HG03175 (cell line): ENCODE results near the gene CENPO.

Source experiments
- ATAC-seq: cut with Tn5 transposase; IDR thresholded peaks from one replicate; pipeline ENCODE4 v1.9.1; 2021; ENCODE audit warnings: mild to moderate bottlenecking, moderate library complexity; ENCODE audit not compliant: unreplicated experiment

CENPO gene

DNA sequence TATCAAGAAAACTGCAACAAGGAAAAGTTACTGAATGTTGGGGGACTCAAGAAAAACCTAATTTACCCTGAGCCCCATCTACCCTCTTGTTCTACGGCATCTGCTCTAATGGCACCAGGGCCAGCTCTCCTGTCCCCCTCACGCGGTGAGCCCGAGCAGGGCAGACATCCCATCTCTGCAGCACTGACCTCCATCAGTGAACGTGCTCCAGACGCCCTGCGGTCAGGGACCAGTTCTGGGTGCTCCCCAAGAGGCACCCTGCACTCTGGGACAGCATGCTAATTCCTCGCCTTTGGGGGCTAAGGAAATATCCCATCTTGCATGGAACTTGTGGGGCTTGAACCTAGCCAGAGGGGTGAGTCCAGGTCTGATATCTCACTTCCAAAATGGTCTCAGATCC lies 43.0 kb downstream of the CENPO start:
- ATAC-seq, result no peak

DNA sequence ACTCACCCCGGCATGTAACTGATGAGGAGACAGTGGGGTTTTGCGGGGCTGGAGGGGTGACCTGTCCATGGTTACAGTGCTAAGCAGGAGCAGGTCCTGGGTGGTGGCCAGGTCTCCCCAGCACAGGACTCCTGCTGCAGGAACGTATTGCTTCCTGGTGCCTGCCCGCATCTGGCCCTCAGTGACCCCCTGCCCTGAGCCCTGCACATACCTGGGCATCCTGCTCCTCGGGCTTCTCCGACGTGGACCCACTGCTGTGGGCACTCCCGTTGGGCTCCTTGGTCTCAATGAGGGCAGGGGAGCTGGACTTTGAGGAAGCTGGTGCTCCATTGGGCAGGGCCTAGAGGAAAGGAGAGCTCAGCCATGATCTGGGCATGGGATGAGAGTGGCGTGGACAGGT lies 43.5 kb downstream of the CENPO start:
- no peak for ATAC-seq

DNA sequence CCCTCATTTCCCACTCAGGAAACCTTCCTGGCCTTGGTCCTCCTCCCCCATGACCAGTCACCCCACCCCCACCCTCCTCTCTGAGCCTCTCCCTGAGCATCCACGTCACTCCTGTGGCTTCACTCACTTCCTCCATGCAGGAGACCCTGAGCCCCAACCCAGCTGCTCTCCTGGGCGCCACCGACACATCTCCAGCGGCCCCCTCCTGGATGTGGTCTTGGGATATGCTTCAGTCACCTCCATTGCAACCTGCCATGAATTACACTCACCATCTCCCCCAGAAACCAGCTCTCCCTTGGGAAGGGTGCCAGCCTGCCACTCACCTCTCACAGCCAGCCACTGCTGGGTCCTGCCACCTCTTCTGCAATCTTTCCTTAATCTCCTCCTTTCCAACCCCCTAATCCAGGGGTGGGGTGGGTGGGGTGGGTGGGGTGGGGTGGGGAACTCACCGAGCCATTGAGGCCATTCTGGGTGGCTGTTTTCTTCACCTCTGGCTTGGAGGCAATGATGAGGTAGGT lies 44.8 kb downstream of the CENPO start:
- no peak for ATAC-seq

DNA sequence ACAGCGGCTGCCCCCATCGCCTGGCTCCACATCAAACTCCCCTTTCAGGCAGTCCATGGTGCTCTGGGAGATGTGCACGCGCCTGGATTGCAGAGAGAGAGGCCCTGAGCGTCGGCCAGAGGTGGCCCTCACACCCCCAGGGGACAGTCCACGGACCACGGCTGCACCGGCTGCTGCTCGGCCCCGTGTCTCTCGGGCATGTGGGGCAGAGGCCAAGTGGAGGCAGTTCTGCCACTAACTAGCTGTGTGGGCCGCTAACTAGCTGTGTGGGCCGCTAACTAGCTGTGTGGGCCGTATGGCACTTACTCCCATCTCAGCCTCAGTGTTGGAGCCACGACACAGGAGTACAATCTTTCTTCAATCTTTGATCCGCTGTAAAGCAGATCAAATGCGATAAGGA lies 45.3 kb downstream of the CENPO start:
- no peak for ATAC-seq

DNA sequence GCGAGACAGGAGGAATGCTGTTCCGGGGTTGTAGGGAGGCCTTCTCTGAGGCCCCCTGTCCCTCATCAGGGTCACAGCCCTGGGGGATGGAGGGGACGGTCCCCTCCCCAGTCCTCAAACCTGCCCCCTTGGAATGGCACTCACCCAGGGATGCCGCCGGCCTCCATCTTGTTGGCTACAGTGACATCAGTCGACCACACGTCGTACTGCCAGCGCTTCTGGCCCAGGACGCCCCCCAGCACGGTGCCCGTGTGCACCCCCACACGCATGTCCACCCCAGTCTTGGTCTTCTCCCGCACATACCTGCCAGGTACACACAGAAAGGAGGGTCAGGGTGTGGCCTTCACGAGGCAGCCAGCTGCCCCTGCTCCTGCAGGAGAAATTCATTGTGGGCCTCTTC lies 46.5 kb downstream of the CENPO start:
- no peak for ATAC-seq

DNA sequence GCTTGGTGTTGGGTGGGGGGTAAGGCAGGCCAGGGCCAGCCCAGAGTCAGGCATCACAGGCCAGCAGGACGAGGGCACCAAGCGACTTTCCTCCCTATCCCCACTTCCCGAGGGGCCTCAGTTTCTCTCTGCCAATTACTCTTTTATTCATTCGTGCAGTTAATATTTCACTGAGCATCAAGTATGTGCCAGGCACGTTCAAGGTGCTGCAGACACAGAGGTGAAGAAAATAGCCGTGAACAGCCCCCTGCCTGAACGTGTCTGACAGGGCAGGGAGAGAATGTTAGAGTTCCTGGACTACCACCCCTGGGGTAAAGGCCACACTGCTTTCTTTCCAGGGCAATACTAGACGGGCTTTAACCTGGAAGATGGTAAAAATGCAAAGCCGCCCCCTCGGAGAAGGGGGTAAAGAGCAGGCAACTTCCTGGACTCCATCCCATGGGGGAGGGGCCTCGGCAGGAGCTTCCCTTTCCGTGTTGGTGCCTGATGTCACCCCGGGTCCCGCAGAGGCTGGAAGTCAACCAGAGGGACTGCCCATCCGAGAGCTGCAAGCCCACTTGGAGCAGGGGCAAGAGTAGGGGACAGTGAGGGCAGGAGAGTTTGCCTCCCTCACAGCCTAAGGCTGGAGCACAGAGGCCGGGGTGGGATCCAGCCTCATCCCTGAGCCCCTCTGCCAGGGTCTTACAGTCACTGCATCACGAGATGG lies 47.1 kb downstream of the CENPO start:
- ATAC-seq, result no peak

DNA sequence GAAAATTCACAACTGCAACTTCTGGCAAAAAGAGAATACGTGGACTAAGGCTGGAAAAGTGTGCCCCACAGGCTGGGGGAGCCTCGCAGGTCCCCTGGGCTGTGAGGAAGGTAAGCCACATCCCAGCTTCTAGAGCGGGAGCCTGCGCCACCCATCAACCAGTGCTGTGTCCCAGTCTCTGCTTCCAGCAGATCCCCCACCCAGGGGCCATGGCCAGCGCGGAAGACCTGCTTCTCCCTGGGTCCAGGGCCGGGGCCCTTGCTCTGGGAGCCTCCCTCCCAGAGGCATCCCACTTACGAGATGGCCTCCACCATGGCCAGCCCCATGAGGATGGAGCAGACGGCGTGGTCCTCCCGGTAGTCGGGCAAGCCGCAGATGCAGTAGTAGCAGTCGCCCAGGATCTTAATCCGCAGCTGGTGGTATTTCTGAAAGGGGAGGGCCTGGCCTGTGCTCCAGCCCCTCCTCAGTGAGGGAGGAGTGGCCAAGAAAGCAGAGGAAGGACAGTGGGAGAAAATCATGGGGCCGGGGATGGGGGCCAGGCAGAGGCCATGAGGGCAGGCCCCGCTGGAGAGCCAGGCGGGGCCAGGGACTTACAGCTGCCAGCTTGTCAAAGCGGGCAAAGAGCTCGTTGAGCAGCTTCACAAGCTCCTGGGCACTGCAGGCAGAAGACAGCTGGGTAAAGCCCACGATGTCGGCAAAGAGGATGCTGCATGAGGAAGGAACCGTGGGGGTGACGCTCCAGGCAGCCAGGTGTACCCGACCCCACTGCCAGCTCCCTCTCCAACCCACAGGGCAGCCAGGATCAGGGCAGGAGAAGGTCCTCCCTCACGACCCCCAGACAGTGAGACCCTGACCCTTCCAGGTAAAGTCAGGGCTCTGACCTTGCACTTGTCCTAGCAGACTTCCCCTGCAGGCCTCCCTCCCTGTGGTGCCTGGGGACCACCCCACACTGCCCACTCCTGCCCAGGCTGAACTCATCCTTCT lies 48.0 kb downstream of the CENPO start:
- ATAC-seq, result no peak

DNA sequence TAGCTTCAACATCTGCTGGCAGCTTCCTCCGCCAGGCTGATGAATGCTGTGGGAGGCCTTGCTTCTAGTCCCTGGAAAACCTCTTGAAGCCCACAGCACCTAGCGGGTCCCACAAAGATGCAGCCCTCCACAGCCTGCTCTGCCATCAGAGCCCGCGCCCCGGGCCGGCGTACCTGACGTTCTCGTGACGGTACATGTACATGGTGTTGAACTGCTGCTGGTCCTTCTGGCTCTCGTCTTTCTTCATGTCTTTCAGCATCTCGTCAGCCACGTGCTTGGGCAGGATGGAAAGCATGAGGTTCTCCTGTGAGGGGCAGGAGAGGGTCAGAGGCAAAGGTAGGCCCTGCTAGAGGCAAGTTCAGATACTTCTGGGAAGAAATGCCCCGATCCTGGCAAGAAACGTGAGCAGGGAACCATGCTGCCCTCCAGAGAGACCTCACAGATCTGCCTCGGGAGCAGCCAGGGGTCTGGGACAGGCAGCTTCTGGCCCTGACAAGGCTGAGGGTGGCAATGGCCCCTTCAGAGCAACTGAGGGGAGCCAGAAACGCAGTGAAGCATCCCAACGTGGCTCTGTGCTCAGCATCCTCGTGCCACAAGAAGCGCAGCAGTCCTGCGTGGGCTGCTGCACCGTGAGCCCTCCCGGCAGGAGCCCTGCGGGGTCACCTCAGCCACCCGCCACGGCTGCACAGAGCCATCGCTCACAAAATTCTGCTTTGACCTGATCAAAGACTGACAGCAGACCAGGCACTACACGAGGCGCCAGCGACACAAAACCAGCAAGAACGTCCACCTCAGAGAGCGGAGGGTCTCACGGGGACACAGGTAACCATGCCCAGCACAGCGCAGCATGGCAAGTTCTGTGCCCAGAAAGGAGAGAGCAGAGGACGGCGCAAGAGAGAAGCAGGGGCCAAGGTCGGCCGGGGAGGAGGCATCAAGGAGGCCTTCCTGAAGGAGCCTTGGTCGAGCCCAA lies 49.1 kb downstream of the CENPO start:
- ATAC-seq, result no peak

DNA sequence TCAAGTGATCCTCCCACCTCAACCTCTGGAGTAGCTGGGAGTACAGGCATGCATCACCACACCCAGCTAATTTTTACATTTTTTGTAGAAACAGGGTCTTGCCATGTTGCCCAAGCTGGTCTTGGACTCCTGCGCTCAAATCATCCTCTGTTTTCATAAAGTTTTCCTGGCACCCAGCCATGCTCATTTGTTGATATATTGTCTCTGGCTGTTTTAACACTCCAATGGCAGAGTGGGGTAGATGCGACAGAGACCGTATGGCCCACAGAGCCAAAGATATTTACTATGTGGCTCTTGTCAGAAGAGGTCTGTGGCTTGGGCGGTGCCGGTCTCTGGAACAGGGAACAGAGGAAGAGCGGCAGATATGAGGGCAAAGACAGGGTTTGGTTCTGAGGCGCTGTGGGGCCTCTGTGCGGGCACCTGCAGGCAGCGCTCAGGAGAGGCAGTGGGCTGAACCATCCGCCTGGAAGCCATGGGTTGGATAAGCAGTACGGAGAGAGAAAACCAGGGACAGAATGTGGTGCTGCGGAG lies 50.2 kb downstream of the CENPO start:
- ATAC-seq, result no peak

DNA sequence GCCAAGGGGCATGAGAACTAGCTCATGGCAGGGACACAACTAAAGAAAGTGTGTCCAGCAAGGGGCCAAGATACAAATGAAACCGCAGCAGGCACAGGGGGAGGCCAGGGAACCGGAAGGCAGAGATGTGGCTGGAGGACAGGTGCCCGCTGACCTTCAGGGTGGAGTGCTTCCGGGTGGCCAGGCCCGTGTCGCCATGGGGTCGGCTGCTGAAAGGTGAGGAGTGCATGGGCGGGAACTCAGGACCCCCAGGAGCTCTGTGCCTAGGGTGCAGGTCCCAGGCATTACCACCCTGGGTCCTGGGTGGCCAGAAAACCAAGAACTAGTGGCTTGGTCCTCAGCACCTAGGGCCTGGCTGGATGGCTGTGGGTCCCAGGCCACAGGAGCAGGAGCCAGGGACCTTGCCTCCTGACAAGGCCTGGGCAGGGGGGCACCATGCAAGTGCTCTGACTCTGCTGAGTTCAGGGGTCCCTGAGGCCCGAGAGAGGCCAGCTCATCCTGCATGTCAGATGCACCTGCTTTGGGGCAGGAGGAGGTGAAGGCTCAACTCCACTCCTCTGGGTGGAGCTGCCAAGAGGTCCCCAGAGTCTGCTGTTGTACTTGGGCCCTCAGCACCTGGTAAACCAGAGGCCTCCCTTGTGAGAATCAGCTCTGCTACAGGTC lies 50.9 kb downstream of the CENPO start:
- no peak for ATAC-seq

DNA sequence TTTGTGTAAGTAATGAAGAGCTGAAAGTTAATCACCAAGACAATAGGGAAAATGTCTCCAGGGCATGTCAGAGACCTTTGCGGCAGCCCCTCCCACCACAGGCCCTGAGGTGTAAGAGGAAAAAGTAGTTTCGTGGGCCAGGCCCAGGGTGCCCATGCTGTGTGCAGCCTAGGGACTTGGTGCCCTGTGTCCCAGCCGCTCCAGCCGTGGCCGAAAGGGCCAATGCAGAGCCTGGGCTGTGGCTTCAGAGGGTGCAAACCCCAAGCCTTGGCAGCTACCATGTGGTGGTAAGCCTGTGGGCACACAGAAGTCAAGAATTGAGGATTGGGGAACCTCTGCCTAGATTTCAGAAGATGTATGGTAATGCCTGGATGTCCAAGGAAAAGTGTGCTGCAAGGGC lies 52.5 kb downstream of the CENPO start:
- no peak for ATAC-seq

DNA sequence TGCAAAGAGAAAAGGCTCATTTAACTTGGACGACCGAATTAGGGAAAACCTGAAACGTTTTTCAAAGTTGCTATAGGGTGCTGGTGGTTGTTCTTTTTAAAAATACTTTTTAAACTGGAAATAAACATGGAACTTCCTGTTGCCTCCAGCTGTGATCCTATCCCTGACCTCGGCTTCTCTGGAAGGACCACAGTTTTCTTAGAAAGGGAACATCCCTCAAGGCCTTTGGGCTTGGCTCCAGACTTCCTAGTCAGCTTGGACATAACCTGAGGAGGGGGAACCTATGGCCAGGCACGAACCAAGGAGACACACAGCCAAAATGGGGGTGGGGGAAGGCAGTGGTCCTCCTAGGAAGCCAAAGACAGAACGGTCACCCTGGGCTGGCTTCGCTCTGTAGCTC lies 57.7 kb downstream of the CENPO start:
- no peak for ATAC-seq

DNA sequence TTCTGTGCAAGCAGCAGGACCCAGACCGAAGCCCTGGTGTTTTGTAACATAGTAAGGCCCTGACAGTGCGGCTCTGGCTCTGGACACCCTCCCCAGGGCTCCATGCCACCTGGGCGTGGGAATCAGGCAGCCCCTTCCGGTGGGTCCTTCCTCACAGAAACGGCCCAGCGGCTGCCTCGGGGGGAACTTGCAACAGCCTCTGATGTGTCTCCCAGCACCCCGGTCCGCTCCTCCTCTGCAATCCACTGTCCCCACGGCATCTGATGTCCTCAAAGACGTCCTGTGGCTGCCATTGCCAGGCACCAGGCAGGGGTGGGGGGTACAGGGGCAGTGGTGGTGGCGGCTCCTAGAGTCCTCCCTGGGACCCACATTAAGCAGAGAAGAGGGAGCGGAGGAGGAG lies 58.8 kb downstream of the CENPO start:
- ATAC-seq, result no peak

DNA sequence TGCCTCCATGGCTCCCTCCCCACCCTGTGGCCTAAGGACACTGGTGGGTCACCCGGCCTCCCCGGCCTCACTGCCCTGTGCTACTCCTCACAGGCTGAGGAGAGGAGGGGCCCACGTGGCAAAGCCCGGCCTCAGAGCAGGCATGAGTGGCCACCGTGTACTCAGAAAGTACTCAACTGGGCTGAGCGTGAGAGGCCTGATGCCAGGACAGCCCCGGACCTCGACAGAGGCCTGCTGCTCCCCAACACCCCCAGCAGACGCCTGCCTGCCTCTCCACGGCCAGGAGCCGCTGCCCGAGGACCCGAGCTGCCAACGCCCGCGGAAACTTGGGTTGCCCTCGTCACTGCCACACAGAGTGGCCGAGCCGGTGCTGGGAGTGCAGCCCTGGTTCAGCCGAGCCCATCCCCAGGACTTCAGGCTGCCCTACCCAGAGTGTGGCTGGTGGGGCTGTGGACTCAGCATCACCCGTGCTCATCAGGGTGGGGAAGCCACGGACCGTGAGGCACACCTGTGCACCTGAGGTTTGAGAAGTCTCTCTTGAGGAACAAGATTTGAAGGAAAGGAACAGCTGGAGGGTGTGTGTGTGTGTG lies 59.3 kb downstream of the CENPO start:
- ATAC-seq, result no peak

DNA sequence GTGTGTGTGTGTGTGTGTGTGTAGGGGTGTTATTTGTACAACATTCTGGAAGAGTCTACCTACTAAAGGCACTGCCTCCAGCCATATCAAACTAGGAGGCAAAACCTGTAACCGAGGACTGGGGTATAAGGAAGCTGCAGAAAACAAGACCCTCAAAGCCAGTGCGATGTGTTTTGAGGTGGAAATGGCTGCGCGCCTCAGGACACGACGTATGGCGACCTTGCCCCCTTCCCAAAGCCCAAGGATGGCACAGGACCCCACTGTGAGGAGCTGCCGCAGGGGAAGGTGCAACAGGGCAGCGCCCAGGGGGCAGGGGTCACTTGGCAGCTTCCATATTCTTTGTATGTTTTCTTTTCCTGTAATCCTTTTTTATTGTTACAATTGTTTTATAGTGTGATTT lies 59.8 kb downstream of the CENPO start:
- ATAC-seq, result no peak

DNA sequence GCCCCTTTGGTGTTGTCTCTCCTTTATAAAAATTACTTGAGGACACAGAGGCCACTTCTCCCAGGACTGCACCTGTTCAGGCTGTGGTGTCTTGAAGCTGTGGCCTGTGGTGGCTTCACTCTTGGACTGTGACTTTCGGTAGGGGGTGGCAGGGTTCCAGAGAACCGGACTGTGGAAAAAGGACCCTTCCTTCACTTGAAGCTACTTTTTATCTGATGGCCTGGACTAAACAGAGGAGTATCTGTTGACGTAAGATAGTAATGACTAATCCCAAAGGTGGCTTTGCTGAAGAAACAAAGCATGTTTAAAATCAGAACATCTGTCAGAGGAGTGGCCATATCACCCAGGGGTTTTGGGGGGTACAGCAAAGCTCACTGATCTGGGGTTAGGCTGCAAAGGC lies 60.8 kb downstream of the CENPO start:
- ATAC-seq, result no peak

DNA sequence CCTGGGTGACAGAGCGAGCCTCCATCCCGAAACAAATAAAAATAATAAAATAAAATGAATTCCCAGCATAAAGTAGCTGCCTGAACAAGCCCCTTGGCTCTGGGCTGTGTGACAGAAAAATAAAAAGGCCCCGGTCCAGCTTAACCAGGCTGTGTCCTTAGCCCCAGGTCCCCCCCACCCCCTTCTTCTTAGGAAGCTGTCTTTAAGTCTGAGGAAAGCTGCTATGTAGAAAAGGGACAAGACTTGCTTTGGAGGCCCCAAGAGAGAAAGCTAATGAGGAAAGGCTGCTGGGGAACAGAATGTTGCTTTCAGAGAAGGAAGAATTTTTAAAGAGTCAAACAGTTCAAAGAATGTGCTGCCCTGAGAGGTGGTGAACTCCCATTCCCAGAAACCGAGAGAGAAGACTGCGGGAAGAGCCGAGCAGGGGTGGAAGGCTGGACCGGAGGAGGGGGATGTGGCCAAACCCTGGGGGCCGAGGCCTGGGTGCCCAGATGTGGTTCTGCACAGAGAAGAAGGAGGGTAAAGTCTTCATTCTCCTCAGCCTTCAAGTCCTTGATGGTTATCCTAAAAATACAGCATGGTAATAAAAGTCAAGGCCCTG lies 61.9 kb downstream of the CENPO start:
- no peak for ATAC-seq

DNA sequence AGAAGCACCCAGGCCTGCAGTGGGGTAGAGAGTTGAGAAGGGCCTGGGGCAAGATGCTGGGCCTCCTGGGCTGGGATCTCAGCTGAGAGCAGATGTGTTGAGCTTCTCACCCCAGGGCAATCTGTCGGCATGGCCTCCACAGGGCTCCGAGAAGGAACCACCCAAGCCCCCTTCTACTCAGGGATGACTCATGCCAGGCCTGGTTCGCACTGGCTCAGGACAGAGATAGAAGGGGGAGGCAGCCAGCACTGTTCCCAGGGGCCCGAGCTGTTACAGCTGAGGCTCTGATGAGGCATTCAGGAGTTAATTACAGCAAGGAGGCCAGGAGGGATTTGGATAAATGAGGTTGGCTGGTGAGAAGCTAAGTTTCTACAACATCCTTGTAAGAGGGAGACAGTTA lies 62.5 kb downstream of the CENPO start:
- ATAC-seq, result no peak

DNA sequence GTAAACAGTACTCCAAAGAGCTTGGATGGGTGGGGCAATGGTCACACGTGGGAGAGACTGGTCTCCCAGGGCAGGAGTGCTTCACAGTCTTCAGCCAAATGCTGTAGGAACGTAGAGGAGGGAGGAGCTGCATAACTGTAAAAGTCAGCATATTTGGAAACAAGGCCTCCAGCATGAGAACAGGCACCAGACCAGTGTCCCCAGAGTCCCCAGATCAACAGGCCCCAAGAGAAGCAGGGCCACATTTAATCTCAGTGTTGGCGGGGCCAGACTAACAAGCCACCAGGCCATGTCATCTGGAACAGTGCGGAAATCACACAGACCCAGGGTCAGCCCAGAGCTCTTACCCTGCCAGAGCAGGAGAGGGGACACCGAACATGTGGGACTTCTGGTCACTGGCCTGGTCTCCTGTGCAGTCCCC lies 63.6 kb downstream of the CENPO start:
- no peak for ATAC-seq
